GM12878 (cell line): ENCODE measurements around the gene GCK.

ENCODE experiments used
- CREB1 ChIP-seq: IDR thresholded peaks from 2 replicates; pipeline ENCODE4 v1.6.1; 2012; ENCODE audit warnings: low read depth, mild to moderate bottlenecking, inconsistent platforms
- CTCF ChIP-seq, 3 experiments: IDR thresholded peaks in 2 of 3; conservative IDR thresholded peaks in 1 of 3; 2 replicates each; pipeline ENCODE4 v1.5.1; 2011; ENCODE audit warnings: low read depth in 3 of 3, low read length in 3 of 3, mild to moderate bottlenecking in 3 of 3, control low read depth in 2 of 3, moderate library complexity in 2 of 3, inconsistent platforms in 1 of 3, mixed read lengths in 1 of 3; ENCODE audit not compliant: control insufficient read depth in 2 of 3, insufficient read depth in 1 of 3; ENCODE audit errors: extremely low read depth in 1 of 3
- EP300 ChIP-seq, 2 experiments: fragments of 150-350 bp in 1 of 2; IDR thresholded peaks; 2 replicates each; pipeline ENCODE4 v1.6.1; 2011 to 2012; ENCODE audit warnings: low read depth in 2 of 2, low read length in 2 of 2, borderline replicate concordance in 1 of 2, improper control_type of control experiment in 1 of 2, inconsistent platforms in 1 of 2; ENCODE audit not compliant: control insufficient read depth in 1 of 2
- FOS ChIP-seq: IDR thresholded peaks from 3 replicates; pipeline ENCODE4 v1.6.1; 2011; ENCODE audit warnings: borderline replicate concordance; ENCODE audit not compliant: insufficient read length; ENCODE audit errors: extremely low read depth
- POLR2A ChIP-seq: IDR thresholded peaks from 2 replicates; pipeline ENCODE4 v1.6.1; 2011; ENCODE audit warnings: low read depth, mild to moderate bottlenecking, low read length
- POLR2AphosphoS5 ChIP-seq: IDR thresholded peaks from 2 replicates; pipeline ENCODE4 v1.6.1; 2011; ENCODE audit warnings: mild to moderate bottlenecking, low read length, inconsistent platforms
- RAD21 ChIP-seq: IDR thresholded peaks from 2 replicates; pipeline ENCODE4 v1.6.1; 2011; ENCODE audit warnings: mild to moderate bottlenecking, low read depth, low read length, moderate library complexity; ENCODE audit not compliant: insufficient read depth
- TF ChIP-seq, protein P1 (sequence below): IDR thresholded peaks from 2 replicates; pipeline ENCODE4 v1.6.1; 2011; ENCODE audit warnings: low read depth, mild to moderate bottlenecking, low read length, moderate library complexity, borderline replicate concordance; ENCODE audit errors: extremely low read depth
- TF ChIP-seq, protein P2 (sequence below): fragments of 450-650 bp; IDR thresholded peaks from 2 replicates; pipeline ENCODE4 v1.6.1; 2016; ENCODE audit warnings: mild to moderate bottlenecking
- TF ChIP-seq, protein P3 (sequence below): fragments of 150-350 bp; IDR thresholded peaks from 2 replicates; pipeline ENCODE4 v1.6.1; 2016; ENCODE audit warnings: low read depth, low read length

DNA sequence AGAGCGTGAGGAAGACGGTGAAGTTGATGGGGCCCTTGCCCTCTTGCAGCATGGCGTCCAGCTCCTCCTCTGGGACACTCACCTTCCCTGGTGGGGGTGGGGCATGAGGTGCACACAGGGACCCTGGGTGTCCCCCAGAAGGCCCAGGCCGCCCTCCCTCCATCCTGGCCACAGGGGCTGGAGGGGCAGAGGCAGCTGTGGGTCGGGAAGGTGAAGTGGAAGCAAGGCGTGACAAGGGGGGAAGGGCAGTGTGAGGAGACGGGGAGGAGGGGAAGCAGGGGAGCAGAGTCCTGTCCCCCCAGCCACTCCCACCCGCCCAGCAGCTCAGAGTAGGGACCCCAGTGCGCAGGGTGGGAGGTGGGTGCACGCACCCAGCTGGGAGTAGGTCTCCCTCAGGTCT is 48.9 kb downstream of the GCK start:
- no peak for TF ChIP-seq POLR2AphosphoS5
- TF ChIP-seq POLR2A, result no peak
- TF ChIP-seq, protein P1, sequence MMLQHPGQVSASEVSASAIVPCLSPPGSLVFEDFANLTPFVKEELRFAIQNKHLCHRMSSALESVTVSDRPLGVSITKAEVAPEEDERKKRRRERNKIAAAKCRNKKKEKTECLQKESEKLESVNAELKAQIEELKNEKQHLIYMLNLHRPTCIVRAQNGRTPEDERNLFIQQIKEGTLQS, result no peak
- TF ChIP-seq FOS, result no peak
- no peak for TF ChIP-seq CTCF (IDR thresholded peaks at IDR 0.05 in 2 of 3, conservative IDR thresholded peaks at IDR 0.05 in 1 of 3; ENCODE audit: control insufficient read depth in 2 of 3, extremely low read depth in 1 of 3, insufficient read depth in 1 of 3, low read depth in 3 of 3, low read length in 3 of 3)
- TF ChIP-seq RAD21, result no peak
- TF ChIP-seq, protein P2, sequence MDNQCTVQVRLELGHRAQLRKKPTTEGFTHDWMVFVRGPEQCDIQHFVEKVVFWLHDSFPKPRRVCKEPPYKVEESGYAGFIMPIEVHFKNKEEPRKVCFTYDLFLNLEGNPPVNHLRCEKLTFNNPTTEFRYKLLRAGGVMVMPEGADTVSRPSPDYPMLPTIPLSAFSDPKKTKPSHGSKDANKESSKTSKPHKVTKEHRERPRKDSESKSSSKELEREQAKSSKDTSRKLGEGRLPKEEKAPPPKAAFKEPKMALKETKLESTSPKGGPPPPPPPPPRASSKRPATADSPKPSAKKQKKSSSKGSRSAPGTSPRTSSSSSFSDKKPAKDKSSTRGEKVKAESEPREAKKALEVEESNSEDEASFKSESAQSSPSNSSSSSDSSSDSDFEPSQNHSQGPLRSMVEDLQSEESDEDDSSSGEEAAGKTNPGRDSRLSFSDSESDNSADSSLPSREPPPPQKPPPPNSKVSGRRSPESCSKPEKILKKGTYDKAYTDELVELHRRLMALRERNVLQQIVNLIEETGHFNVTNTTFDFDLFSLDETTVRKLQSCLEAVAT, result no peak
- no peak for TF ChIP-seq CREB1
- TF ChIP-seq, protein P3, sequence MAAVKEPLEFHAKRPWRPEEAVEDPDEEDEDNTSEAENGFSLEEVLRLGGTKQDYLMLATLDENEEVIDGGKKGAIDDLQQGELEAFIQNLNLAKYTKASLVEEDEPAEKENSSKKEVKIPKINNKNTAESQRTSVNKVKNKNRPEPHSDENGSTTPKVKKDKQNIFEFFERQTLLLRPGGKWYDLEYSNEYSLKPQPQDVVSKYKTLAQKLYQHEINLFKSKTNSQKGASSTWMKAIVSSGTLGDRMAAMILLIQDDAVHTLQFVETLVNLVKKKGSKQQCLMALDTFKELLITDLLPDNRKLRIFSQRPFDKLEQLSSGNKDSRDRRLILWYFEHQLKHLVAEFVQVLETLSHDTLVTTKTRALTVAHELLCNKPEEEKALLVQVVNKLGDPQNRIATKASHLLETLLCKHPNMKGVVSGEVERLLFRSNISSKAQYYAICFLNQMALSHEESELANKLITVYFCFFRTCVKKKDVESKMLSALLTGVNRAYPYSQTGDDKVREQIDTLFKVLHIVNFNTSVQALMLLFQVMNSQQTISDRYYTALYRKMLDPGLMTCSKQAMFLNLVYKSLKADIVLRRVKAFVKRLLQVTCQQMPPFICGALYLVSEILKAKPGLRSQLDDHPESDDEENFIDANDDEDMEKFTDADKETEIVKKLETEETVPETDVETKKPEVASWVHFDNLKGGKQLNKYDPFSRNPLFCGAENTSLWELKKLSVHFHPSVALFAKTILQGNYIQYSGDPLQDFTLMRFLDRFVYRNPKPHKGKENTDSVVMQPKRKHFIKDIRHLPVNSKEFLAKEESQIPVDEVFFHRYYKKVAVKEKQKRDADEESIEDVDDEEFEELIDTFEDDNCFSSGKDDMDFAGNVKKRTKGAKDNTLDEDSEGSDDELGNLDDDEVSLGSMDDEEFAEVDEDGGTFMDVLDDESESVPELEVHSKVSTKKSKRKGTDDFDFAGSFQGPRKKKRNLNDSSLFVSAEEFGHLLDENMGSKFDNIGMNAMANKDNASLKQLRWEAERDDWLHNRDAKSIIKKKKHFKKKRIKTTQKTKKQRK, result no peak
- TF ChIP-seq EP300 (IDR thresholded peaks at IDR 0.05; ENCODE audit: borderline replicate concordance in 1 of 2, control insufficient read depth in 1 of 2, low read depth in 2 of 2, low read length in 2 of 2), result no peak
